GM19240 (cell line): ENCODE results near the gene ALDH2.
"Not testable (repeated sequence)": the region's sequence is repeated elsewhere in the genome, so short reads cannot be mapped to it uniquely, and the experiment has no call there.

Experiments used
- DNase-seq: peaks from one replicate; pipeline ENCODE4 v3.0.0; 2011; ENCODE audit warnings: low spot score; ENCODE audit not compliant: insufficient read length

ALDH2 gene

DNA sequence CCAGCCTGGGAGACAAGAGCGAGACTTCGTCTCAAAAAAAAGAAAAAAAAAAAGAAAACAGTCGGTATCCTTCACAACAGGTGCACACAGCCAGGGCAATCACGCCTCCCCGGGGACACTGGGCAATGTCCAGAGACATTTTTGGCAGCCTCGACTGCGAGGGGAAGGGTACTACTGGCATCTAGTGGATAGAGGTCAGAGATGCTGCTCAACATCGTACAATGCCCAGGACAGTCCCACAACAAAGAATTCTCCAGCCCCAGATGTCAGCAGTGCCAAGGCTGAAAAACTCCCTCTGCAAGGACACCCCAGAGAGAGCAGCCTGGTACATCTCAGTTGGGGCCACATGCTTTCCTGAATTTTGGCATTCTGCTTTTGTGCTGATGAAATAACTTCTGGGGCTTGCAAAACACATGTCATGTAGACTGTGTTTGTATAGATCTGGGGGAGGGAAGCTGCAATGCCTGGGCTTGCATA, 21.5 kb downstream of the ALDH2 start:
- no peak for DNase-seq

DNA sequence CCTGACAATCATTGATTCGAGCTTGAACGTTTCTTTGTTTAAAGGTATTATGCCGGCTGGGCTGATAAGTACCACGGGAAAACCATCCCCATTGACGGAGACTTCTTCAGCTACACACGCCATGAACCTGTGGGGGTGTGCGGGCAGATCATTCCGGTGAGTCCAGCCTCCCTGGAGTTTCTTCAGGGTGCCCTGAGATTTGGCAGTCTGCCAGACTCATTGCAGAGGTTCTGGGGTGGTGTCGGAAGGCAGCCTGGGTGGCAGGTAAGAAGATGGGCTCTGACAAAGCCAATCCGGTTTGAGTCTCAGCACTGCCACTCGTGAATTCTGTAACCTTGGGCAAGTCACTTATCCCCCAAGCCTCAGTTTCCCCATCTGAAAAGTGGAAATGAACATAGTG, 23.0 kb downstream of the ALDH2 start:
- DNase-seq, result no peak

DNA sequence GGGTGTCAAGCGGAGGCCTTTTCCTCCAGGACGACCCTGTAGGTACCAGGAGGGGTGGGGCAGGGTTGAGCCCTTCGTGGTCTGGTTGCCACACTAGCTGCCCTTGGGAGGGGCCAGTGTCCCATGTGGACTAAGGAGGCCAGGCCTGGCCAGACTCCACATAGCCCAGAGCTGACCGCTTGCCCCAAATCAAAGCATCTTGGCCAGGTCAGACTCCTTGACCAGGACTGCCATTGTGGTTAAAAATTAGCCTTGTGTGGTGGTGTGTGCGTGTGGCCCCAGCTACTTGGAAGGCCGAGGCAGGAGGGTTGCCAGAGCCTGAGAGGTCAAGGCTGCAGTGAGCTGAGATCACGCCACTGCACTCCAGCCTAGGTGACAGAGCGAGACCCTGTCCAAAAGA, 24.8 kb downstream of the ALDH2 start:
- DNase-seq, result no peak

DNA sequence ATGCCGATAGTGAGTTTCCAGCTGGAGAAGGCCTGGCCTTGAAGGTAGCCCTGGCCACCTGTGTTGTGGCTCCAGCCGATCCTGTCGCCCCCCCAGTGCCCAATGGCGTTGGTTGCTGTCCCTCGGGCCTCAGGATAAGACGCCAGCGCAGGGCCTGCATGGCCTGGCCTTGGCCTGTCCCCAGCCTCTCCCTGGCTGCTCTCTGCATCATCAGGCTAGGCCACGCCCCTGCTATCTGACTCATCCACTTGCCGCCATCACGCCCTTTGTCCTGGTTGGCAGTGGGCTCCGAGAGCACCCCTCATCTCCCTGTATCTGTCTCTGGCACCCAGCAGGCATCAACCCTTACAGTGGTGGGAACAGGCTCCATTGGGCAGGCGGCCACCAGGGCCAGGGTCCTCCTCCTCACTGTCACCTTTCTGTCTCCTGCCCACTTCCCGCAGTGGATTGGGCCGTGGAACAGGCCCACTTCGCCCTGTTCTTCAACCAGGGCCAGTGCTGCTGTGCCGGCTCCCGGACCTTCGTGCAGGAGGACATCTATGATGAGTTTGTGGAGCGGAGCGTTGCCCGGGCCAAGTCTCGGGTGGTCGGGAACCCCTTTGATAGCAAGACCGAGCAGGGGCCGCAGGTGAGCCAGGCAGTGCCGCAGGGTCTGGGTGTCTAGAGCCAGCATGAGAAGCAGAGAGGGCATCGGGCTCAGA, 25.6 kb downstream of the ALDH2 start:
- no peak for DNase-seq

DNA sequence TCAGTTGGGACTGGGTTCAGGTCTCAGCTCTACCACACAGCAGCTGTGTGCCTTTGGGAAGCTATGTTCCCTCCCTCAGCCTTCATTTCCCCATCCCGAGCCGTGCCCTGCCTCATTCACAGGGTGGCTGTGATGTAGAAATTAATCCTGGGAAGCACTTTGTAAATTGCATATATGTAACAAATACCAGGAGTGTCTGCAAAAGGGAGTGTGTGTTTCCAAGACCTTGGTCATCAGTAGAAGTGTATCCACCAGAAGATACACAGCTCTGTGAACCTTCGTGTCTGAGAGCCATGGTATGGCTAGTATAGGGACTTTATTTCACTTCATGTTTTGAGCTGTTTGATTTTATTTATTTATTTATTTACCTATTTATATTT, 26.1 kb downstream of the ALDH2 start:
- DNase-seq, result no peak

DNA sequence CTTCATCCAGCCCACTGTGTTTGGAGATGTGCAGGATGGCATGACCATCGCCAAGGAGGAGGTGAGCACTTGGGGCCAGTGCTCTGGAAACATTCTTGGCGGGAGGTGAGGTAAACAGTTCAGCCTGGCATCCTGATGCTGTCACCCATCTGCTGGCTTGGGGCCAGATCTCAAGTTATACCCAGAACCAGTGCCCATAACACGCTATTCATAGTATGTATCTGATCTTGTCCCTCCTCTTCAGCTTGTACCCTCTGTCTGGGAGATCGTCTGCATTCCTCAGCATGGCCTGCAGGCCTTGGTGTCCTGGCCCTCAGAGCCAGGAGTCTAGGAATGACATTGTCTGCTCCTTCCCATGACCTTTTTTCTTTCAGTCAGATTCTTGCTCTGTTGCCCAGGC, 31.4 kb downstream of the ALDH2 start:
- no peak for DNase-seq

DNA sequence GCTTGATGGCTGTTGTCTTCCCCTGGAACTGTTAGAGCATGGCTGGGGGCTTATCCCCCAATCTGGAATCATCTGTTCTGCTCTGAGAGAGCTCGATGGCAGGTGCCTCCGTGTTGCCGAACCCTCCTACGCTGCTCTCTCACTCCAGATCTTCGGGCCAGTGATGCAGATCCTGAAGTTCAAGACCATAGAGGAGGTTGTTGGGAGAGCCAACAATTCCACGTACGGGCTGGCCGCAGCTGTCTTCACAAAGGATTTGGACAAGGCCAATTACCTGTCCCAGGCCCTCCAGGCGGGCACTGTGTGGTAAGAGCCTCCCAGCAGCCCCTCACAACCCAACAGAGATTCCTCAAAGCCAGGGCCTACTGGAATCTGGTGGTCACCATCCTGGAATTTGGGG, 33.0 kb downstream of the ALDH2 start:
- no peak for DNase-seq

DNA sequence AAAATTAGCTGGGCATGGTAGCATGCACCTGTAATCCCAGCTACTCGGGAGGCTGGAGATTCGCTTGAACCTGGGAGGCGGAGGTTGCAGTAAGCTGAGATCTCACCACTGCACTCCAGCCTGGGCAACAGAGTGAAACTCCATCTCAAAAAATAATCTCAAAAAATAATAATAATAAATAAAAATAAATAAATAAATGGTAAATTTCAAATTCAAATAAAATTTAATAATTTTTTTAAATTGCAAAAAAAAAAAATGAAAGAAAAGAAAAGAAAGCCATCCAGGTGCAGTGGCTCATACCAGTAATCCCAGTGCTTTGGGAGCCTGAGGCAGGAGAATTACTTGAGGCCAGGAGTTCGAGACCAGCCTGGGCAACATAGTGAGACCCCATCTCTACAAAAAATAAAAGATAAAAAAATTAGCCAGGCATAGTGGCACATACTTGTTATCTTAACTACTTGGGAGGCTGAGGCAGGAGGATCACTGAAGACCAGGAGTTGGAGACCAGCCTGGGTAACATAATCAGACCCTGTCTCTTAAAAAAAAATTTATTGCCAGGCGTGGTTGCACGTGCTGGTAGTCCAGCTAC, 36.4 kb downstream of the ALDH2 start:
- DNase-seq, result no peak

DNA sequence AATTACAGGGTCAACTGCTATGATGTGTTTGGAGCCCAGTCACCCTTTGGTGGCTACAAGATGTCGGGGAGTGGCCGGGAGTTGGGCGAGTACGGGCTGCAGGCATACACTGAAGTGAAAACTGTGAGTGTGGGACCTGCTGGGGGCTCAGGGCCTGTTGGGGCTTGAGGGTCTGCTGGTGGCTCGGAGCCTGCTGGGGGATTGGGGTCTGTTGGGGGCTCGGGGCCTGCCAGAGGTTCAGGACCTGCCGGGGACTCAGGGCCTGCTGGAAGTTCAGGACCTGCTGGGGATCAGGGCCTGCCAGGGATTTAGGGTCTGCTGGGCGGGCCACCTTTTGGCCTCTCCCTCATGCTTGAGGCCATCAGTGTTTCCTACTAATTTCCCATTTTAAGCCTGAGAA, 37.1 kb downstream of the ALDH2 start:
- DNase-seq, result no peak

DNA sequence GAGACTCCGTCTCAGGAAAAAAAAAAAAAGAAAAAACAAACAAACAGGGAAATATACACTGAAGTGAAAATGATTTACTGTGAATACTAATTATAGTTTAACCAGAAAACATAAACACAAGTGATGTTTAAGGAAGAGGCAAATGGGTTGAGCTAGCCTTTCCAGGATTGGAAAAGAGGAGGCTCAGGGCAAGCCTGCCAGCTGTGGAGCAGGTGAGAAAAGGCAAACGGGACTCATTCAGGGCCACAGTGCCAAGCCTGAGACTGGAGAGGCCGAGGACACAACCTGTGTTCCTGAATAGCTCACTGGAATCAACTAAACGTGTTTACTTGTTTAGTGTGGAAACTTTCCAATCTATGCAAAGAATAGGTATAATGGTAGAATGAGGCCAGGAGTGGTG, 39.6 kb downstream of the ALDH2 start:
- no peak for DNase-seq

DNA sequence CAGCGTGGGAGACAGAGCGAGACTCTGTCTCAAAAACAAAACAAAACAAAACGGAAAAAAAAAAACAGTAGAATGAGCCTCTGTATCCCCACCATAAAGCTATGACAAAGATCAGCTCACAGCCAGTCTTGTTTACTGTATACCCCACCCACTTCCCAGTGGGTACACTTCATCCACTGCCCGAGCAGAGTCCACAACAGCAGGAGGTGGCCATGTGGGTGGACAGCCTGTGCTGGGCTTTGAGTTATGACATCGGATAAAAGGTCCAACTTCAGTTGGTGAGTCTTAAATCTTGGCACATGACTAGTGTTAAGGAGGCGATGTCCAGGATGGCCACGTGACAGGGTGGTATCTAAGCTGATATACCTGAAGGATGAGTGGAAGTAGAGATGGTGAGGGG, 40.5 kb downstream of the ALDH2 start:
- no peak for DNase-seq

DNA sequence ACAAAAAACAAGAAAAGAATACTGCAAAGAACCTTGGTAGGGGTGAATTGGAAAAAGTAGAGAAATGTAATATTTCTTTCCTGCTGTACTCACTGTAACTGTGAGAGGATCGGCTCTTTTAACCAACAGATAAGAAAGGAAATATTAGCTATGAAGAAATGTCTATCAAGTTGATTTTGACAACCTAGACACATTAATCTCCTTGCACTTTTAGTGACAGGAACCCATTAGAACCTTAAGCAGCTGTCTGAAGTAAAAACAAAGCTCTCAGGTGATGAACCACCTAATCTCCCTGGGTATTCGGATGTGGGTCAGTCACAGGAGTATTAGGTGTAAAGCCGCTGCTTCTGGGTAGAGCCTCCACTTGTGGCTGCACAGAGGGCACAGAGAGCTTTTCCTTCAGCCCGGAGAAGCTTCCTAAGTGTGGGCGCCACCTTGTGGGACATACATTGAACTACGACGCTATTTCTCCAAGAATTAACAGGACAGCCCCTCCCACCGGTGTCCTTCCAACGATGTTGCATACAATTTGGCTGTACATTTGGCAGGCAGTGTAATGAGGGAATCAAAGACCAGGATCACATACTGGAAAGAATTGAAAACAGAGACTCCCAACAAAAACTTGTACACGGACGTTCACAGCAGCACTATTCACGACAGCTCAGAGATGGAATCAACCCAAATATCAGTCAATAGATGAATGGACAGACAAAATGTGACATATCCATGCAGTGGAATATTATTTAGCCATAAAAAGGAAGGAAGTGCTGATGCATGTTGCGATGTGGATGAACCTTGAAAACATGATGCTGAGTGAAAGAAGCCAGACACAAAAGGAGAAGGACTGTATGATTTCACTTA, 46.4 kb downstream of the ALDH2 start:
- peak; percentile 67 for DNase-seq

DNA sequence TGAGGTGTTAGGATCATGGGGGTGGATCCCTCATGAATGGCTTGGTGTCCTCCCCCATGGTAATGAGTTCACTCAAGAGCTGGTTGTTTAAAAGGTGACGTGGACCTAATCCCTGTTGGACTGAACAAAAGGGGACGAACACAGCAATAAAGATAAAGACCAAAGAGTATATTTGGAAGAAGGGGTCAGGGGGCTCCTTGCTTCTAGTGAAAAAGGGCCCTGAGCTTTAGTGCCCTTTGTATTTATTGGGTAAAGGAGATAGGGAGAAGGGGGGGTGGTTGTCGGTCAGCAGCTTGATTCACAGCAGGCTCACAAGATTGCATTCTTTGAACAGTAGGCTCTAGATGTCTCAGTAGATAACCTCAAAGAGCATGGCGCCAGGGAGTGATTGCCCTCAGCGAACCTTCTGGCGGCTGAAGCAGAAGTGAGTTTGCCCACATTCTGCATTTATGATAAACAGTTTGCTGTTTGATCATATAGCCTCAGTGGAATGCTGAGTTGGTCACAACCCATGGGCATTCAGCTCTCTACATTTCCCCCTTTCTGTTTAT, 49.4 kb downstream of the ALDH2 start:
- DNase-seq, result no peak

DNA sequence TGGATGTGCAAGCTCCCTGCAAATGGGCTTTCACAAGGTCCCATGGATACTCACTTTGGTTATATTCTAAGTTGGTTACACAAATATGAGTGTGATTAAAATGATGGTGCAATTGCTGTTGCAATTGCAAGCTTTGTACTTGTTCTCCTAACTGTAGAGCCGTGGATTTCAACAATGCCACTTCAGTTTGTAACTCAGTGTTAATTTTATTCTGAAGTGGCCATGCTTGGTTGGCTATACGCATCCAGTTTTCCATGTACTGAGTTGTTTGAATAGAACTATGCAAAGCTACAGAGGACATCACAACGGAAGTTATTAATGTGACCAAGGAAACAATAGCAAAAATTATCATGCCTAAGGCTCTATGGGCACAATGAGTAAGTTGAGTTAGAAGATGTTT, 50.2 kb downstream of the ALDH2 start:
- DNase-seq, result not testable (repeated sequence)

DNA sequence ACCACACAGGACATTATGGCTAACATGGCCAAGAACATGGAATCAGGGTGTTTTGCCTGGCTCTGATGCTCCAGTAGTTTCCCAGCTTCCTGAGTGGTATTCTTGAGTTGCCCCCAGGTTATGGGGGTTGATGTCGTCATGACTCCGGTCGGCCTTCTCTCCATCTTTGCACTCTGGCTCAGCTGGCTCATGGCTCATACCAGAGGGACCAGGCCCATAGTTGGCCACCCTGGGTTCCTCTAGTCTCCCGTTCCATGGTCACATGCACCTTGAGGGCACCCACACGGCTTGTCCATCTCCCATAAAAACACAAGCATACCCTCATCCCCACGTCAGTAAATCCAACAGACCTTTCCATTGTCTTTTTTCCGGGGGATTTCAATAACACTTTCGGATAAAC, 51.6 kb downstream of the ALDH2 start:
- no peak for DNase-seq

DNA sequence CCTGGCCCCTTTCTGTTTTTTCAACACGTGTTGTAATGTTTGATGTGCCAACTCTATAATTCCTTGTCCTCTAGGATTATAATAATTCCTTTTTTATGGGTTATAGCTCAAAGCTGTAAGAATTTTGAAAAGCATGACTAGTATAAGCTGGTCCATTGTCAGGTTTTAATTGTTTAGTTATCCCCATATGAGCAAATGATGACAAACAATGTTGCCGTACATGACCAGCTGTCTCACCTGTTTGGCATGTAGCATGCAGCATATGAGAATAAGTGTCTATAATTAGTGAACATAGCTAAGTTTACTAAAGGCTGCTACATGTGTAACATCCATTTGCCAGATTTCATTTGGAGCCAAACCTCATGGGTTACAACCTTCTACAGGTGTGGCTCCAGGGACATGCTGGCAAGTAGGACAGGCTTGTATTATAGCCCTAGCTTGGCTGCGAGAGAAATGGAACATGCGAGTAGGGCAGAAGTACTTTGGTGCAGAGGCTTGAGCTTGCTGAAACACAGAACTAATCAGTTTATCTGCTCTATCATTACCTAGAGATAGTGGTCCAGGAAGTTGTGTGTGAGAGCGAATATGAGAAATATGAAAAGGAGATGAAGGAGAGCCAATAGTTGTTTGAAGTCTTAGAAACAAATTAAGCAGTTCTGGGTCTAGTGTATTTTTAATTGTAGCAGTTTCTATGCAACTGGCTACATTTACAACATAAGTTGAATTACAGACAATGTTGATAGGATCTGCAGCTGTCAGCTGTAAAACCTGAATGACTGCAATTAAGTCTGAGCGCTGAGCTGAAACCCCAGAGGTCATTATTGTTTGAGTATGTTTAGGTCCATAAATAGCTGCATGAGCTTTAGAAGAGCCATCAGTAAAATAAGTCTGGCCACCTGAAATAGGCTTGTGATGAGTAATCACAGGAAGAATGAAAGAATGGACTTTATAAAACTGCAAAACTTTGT, 52.7 kb downstream of the ALDH2 start:
- DNase-seq, result no peak

DNA sequence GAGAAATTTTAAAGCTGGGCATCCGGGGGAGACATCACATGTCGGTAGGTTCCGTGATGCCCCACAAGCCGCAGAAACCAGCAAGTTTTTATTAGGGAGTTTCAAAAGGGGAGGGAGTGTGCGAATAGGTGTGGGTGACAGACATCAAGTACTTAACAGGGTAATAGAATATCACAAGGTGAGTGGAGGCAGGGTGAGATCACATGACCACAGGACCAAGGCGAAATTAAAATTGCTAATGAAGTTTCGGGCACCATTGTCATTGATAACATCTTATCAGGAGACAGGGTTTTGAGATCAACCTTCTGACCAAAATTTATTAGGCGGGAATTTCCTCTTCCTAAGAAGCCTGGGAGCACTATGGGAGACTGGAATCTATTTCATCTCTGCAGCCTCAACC, 54.1 kb downstream of the ALDH2 start:
- not testable (repeated sequence) for DNase-seq

DNA sequence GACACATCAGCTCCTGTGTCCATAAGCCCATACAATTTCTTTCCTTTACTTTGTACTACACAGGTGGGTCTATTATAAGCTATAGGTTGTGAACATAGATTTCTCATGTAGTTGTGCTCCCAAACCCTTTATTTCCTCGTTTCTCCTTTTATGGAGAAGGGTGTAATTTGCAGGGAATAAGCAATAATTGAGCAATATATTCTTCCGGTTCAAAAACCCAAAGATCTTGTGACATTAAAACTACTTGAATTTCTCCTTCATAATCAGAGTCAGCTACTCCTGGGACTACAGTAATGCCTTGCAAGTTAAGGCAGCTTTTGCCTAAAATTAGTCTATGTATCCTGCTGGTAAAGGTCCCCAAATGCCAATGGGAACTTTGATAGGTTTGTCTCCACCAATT, 56.2 kb downstream of the ALDH2 start:
- no peak for DNase-seq

DNA sequence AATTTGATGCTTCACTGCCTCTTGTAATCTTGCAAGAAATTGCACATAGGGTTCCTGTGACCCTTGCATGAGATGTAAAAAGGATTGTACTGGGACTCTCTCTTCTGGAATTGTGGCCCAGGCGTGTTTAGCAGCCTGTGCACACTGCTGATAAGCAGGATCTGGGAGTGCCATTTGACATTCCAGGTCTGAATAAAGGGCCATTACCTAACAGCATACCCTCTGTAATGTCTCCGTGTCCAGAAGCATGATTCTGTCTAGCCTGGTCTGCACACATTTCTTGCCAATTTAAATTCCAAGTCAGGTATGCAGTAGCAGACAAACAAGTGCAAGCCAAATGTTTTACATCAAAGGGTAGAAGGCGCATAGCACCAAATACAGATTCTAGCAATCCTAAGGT, 57.2 kb downstream of the ALDH2 start:
- no peak for DNase-seq

DNA sequence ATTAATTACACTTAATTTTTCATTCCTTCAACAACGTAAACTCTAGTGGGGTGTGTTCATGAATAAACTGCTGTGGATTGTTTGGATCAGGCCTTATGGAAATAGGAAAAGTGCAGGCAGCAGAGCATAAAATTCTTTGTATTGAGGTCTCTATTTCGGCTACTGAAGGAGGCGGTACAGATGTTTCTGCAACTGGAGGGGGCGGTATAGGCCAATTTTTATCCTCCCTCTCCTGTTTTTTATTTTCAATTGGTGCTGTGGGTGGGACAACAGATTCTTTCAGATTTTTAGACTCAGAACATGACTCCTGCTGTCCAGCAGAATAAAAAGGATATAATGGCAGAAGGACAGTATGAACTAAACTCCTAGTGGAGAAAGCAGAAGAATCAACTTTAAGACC, 57.6 kb downstream of the ALDH2 start:
- not testable (repeated sequence) for DNase-seq

DNA sequence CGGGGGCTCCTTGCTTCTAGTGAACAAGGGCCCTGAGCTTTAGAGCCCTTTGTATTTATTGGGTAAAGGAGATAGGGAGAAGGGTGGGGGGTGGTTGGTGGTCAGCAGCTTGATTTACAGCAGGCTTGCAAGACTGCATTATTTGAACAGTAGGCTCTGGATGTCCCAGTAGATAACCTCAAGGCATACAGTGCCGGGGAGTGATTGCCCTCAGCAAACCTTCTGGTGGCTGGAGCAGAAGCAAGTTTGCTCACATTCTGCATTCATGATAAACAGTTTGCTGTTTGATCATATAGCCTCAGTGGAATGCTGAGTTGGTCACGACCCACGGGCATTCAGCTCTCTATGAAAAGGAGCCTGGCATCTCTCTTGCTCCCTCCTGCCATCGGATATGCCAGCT, 58.8 kb downstream of the ALDH2 start:
- DNase-seq, result no peak
